Prostate gland (tissue), 2 donors: ENCODE measurements around the gene ZNF593OS. TPM values are rescaled to one million over a fixed set of nuclear protein-coding genes. Genes with fewer than 3 reads are reported as not detected.

Experiments
- DNase-seq: peaks from one replicate; pipeline ENCODE4 v3.0.0-alpha.2; 2019; ENCODE audit warnings: low spot score
- H3K27ac ChIP-seq, 2 donors: fragments of 200-600 bp; sonication (generic); 2 replicates each; pipeline ENCODE4 v1.5.1; 2017 to 2019
- H3K27me3 ChIP-seq: fragments of 200-600 bp; sonication (generic); replicated peaks from 2 replicates; pipeline ENCODE4 v1.5.1; 2019; ENCODE audit not compliant: insufficient read depth
- H3K36me3 ChIP-seq, 2 donors: fragments of 200-600 bp; sonication (generic); 1 replicate in 1 of 2; 2 replicates in 1 of 2; pipeline versions ENCODE4 v1.5.1 to v1.8.1; 2017 to 2019
- H3K4me1 ChIP-seq: fragments of 200-600 bp; sonication (generic); replicated peaks from 2 replicates; pipeline ENCODE4 v1.5.1; 2019
- H3K4me3 ChIP-seq, 2 donors: fragments of 200-600 bp; sonication (generic); 2 replicates each; pipeline ENCODE4 v1.5.1; 2017 to 2019
- H3K9me3 ChIP-seq: fragments of 200-600 bp; sonication (generic); 2 replicates; pipeline ENCODE4 v1.5.1; 2017
- CTCF ChIP-seq, 4 experiments: fragments of 200-600 bp in 2 of 4; fragments of 450-650 bp in 2 of 4; sonication (generic) in 2 of 4; IDR thresholded peaks; 1 replicate in 3 of 4; 2 replicates in 1 of 4; pipeline ENCODE4 v1.5.1; 2016 to 2019; ENCODE audit warnings: antibody characterized with exemption in 4 of 4, mild to moderate bottlenecking in 2 of 4, moderate library complexity in 2 of 4
- POLR2A ChIP-seq: fragments of 450-650 bp; IDR thresholded peaks from one replicate; pipeline ENCODE4 v1.6.1; 2016; ENCODE audit warnings: antibody characterized with exemption, mild to moderate bottlenecking
- POLR2AphosphoS5 ChIP-seq: sonication (generic); formaldehyde crosslinking; IDR thresholded peaks from one replicate; pipeline ENCODE4 v1.6.1; 2017; ENCODE audit warnings: antibody characterized with exemption
- WGBS: methylation state at CpG from one replicate; pipeline ENCODE4 v1.1.5; 2018; 5-methylcytosine and 5-hydroxymethylcytosine counted together
- intact Hi-C: fragments of 100-400 bp; cut with DNase I; formaldehyde crosslinking; loops from one replicate; pipeline ENCODE4 v1.14.2; 2022
- total RNA-seq, 2 donors: library from RNA; depleted of rRNA; stranded (reverse); fragments of >200 nt; gene quantifications; one replicate each; pipeline ENCODE4 v1.1.0, GENCODE V29; 2016

The ZNF593OS gene
- total RNA-seq, 2 donors from 2014 or later = not detected

DNA sequence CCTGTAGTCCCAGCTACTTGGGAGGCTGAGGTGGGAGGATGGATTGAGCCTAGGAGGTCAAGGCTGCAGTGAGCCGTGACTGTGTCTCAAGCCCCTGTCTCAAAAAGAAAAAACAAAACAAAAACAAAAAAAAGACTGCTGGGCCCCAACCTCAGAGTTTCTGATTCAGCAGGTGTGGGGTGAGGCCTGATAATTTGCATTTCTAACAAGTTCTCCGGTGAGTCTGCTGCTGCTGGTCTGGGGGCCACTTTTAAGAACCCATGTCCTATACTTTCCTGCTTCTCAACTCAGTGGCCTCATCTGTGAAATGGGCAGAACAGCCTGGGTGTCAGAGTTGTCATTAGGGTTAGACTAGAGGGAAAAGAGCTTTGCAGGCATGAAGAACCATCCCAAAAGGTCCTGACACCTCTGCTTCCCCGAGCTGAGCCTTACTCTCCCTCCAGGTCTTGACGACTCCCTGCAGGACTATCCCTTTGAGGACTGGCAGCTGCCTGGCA is 8.4 kb upstream of the ZNF593OS start:
- 78% methylated on average over 4 of the region's 4 CpGs for WGBS
- intact Hi-C loops = no loop called here
- TF ChIP-seq POLR2AphosphoS5 (no peak), CTCF (IDR thresholded peaks at IDR 0.05) (no peak), POLR2A (no peak)

DNA sequence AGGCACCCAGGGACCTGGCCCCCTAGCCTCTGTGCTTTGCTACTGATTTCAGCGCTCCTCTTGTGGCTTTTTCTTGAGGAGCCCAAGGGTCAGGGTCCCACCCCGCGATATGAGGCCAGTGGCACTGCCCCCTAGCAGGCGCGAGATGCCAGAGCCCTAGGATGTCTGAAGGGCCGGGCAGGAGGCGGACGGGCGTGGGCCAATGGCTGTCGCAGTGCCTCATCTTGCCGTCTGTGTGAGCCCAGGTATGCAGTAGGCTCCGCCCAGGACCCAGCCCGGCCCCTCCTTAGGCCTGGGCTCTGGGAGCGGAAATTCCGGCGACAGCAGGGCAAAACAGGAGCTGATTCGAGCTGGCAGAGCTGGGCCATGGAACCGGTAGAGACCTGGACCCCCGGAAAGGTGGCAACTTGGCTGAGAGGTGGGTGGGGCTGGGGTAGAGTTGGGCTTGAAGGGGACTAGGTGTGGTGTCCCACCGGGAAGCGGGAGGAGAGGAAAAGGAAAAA is 5.6 kb upstream of the ZNF593OS start, which contains the start of gene CNKSR1:
TSS of gene CNKSR1 (plus strand) at position 310 of the 503 bp plus-strand sequence. CDS start at position 367, 57 bp downstream.
- peak; percentile 73 for DNase-seq
- Histone ChIP-seq H3K27ac (peak within 1 kb of the TSS; percentile 35 to 54), H3K4me1 (no peaks in the 10 kb centered on the region), H3K27me3 (no peaks in the 10 kb centered on the region), H3K36me3 (no peaks in the 10 kb centered on the region), H3K9me3 (no peaks in the 10 kb centered on the region), H3K4me3 (peak within 1 kb of the TSS; percentile 29 to 43)
- 25% methylated on average over 21 of the region's 21 CpGs for WGBS
- intact Hi-C loops = no loop called here
- peak; percentile 44 for TF ChIP-seq POLR2A
- TF ChIP-seq CTCF (IDR thresholded peaks at IDR 0.05) = peak in 1 of 4 experiments; percentile 38
- peak; percentile 68 for TF ChIP-seq POLR2AphosphoS5

More for the DNA sequence above, 8.4 kb upstream of the ZNF593OS start:
- H3K9me3 ChIP-seq = no peaks in the 10 kb centered on the region
- no peaks in the 10 kb centered on the region for H3K27me3 ChIP-seq
- H3K27ac ChIP-seq = no peak overlapping the region
- H3K4me3 ChIP-seq = no peak overlapping the region
- H3K4me1 ChIP-seq = no peaks in the 10 kb centered on the region
- DNase-seq = no peak
- H3K36me3 ChIP-seq = no peaks in the 10 kb centered on the region

DNA sequence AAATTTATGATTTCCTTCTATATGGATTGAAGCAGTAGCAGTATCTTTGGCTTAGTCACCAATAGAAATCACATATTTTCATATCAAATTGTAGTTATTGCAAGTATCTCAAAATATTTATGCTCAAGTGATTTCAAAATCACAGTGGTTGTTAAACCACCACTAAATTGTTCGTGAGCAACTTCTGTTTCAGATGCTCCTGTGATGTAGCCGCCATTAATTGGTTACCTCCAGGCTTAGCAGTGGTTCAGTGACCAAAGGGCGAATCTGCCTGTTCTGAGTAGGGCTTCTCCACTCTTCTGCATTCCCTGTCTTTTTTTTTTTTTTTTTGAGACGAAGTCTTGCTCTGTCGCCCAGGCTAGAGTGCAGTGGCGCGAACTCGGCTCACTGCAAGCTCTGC is 3.7 kb upstream of the ZNF593OS start:
- Histone ChIP-seq H3K27me3 (no peaks in the 10 kb centered on the region), H3K27ac (no peak overlapping the region), H3K4me1 (no peaks in the 10 kb centered on the region), H3K36me3 (no peaks in the 10 kb centered on the region), H3K4me3 (no peak overlapping the region), H3K9me3 (no peaks in the 10 kb centered on the region)
- no peak for DNase-seq
- TF ChIP-seq CTCF (IDR thresholded peaks at IDR 0.05) = no peak
- intact Hi-C loops = no loop called here
- WGBS = 89% methylated on average over 8 of the region's 8 CpGs

GRCh38 chr1:26170472-26170821 is 1.2 kb downstream of the ZNF593OS start:
- H3K27me3 ChIP-seq = no peaks in the 10 kb centered on the region
- 65% methylated on average over 9 of the region's 9 CpGs for WGBS
- no peaks in the 10 kb centered on the region for H3K9me3 ChIP-seq
- no peak for TF ChIP-seq CTCF (IDR thresholded peaks at IDR 0.05)
- TF ChIP-seq POLR2A = no peak
- no peak for TF ChIP-seq POLR2AphosphoS5
- peak overlapping the region; percentile 75 to 95 for H3K4me3 ChIP-seq
- DNase-seq = no peak
- H3K36me3 ChIP-seq = no peaks in the 10 kb centered on the region
- H3K27ac ChIP-seq = peak overlapping the region in 1 of 2 donors; percentile 68
- intact Hi-C loops = no loop called here
- no peaks in the 10 kb centered on the region for H3K4me1 ChIP-seq
